ENCODE results near the gene PDCD7. TPM values are rescaled to one million over a fixed set of nuclear protein-coding genes. Genes with fewer than 3 reads are reported as not detected.
"Not testable (repeated sequence)": the region's sequence is repeated elsewhere in the genome, so short reads cannot be mapped to it uniquely, and the experiment has no call there.

The PDCD7 gene, protein sequence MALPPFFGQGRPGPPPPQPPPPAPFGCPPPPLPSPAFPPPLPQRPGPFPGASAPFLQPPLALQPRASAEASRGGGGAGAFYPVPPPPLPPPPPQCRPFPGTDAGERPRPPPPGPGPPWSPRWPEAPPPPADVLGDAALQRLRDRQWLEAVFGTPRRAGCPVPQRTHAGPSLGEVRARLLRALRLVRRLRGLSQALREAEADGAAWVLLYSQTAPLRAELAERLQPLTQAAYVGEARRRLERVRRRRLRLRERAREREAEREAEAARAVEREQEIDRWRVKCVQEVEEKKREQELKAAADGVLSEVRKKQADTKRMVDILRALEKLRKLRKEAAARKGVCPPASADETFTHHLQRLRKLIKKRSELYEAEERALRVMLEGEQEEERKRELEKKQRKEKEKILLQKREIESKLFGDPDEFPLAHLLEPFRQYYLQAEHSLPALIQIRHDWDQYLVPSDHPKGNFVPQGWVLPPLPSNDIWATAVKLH
- 17.9 TPM for total RNA-seq
- long read RNA-seq, transcript PDCD7-201 (5 exons, 2,851 nt): major isoform, 7 of 12 reads
- long read RNA-seq, partial matches to known transcripts: 5 of 12 reads
- long read RNA-seq, other reads (novel, unspliced or antisense): 0 of 12 reads

DNA sequence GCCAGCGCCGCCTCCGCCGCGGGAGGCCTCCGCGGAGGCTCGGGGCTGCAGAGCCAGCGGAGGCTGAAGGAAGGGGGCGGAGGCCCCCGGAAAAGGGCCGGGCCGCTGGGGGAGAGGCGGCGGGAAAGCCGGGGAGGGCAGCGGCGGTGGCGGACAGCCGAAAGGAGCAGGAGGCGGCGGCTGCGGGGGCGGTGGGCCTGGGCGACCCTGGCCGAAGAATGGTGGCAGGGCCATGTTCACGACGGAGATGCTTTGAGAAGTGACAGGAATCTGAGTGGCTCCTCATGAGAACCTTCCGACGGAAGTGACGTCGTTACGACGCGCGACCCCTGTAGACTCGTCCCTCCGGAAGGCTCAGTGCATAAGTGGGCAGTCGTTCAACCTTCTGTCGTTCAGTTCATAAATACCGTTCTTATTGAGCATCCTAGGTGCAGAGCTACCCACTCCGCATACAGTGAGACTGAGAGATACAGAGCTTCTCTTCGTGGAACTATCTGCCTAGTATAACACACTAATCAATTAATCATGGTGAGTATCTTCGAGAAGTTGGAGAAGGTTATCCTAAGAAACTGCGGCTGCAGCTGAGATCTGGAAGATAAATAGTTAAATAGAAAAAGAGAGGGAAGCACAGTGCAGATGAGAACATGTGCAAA is at the start of gene PDCD7:
Gene PDCD7, minus strand, starts transcription at position 261 of the 653 bp plus-strand sequence. Its CDS starts 27 bp downstream, at position 234.
- intact Hi-C loops (cut with DNase I): loop anchor here (10.0 kb wide), 1 partner anchor 51 kb away; the partner anchor contains the start of gene CLPX
- peak; percentile 94 for DNase-seq (ENCODE audit: missing footprints)
- peak; percentile 94 for ATAC-seq

DNA sequence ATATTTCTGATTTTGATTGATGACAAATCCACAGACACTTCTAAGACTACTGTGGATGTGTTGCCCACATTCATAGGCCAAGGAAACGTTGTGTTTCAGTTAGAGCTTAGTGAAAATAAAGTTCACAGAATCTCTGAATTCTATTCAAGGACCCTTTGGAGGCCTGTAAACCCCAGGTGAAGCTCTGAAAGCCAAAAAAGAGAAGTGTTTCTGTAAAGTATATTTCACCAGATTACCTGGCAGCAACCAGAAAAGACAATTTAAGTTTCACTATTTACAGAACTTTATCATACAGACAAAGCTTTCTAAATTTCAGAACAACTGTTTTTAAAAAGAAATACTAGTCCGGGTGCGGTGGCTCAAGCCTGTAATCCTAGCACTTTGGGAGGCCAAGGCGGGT is 48.9 kb upstream of the PDCD7 start:
- intact Hi-C loops (cut with DNase I): loop anchor here (10.0 kb wide), 1 partner anchor 48 kb away; the partner anchor contains the start of gene PDCD7
- ATAC-seq: no peak

DNA sequence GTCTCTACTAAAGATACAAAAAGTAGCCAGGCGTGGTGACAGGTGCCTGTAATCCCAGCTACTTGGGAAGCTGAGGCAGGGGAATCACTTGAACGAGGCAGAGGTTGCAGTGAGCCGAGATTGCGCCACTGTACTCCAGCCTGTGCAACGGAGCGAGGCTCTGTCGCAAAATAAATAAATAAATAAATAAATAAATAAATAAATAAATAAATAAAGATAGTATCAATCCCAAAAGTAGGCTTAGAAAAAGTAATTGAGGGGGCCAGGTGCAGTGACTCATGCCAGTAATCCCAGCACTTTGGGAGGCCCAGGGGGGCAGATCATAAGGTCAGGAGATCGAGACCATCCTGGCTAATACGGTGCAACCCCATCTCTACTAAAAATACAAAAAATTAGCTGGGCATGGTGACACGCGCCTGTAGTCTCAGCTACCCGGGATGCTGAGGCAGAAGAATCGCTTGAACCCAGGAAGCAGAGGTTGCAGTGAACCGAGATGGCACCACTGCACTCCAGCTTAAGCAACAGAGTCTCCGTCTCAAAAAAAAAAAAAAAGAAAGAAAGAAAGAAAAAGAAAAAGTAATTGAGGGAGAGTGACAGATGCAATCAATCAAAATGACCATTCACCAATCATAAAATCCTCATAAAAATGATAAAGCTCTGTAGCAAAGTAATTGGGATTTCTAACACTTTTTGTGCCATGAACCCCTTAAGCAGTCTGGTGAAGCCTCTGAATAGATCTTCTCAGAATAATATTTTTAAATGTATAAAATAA is 48.2 kb upstream of the PDCD7 start:
- DNase-seq (ENCODE audit: missing footprints); ATAC-seq: not testable (repeated sequence)
- intact Hi-C loops (cut with DNase I): loop anchor here (10.0 kb wide), 1 partner anchor 47 kb away; the partner anchor contains the start of gene PDCD7

More for the DNA sequence above, 48.9 kb upstream of the PDCD7 start:
- no peak for DNase-seq (ENCODE audit: missing footprints)

DNA sequence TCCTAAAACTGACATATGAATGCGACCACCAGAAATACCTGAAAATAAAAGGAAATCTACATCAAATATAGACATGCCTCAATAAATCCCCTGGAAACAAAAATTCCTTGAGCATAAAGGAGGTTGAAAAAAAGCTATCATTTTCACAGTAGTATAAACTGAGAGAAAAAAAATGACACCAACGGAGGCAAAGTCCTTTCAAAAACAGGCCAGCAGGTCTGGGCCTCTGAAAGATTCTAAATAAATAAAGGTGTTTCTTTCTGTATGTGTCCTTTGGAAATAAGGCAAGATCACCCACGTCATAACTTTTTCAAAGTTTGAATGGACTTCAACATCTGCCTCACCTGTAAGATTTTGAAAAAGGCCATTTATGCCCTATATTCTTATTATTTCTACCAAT is 46.6 kb upstream of the PDCD7 start:
- ATAC-seq: no peak
- intact Hi-C loops (cut with DNase I): loop anchor here (10.0 kb wide), 1 partner anchor 45 kb away; the partner anchor contains the start of gene PDCD7
- no peak for DNase-seq (ENCODE audit: missing footprints)

DNA sequence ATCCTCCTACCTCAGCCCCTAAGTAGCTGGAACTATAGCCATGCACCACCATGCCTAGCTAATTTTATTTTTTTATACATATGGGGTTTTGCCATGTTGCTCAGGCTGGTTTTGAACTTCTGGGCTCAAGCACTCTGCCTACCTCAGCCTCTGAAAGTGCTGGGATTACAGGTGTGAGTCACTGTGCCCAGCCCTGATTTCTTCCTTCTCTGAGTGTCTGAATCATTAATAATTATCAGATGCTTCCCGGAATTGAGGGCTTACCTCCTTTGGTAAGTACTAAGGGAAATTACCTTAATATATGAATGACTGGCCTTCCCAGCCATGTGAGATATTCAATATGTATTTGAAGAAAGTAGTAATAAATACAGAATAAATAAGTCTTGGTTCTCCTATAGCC is 44.3 kb upstream of the PDCD7 start:
- intact Hi-C loops (cut with DNase I): no loop called here
- no peak for DNase-seq (ENCODE audit: missing footprints)
- no peak for ATAC-seq

DNA sequence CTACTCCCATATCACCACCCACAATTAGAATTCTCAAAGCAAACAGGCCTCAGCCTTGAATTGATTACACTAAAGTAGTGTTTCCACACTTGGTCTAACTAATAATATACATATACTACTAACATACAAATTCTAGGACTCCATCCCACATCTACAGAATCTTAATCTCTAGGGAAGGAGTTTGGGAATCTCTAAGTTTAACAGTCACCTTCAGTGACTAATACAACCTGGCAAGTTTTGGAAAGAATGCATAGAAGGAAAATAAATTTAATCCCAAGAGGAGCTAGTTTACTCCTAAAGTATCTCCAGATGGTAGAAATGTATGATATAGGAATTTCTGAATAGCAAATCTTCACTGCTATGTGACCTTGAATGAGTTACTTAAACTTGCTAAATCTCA is 42.4 kb upstream of the PDCD7 start:
- ATAC-seq (no peak), DNase-seq (ENCODE audit: missing footprints) (no peak)
- intact Hi-C loops (cut with DNase I): no loop called here

DNA sequence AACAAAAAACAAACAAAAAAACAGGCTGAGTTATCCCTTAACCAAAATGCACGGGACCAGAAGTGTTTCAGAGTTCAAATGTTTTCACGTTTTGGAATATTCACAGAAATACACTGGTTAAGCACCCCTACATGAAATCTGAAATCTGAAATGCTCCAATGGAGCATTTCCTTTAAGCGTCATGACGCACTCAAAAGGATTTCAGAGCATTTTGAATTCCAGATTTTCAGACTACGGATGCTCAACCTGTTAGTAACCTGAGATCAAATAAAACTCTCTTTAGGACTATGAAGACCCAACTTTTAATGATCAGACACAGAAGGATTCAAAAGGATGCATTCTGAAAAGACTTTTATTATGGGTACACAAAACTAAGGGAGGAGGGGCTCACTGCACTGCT is 41.9 kb upstream of the PDCD7 start:
- ATAC-seq: no peak
- no peak for DNase-seq (ENCODE audit: missing footprints)
- intact Hi-C loops (cut with DNase I): no loop called here

DNA sequence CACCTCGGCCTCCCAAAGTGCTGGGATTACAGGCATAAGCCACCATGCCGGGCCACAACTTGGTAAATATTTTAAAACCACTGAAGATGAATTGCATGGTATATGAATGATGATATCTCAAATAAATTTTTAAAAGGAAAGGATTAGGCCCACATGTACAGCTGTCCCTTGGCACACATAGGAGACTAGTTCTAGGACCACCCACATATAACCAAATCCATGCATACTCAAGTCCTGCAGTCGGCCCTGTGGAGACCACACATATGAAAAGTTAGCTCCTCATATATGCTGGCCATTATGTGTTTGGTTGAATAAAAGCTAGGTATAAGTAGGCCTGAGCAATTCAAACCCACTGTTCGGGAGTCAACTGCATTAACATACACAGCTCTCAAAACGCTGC is 40.9 kb upstream of the PDCD7 start:
- DNase-seq (ENCODE audit: missing footprints) (no peak), ATAC-seq (no peak)
- intact Hi-C loops (cut with DNase I): no loop called here

DNA sequence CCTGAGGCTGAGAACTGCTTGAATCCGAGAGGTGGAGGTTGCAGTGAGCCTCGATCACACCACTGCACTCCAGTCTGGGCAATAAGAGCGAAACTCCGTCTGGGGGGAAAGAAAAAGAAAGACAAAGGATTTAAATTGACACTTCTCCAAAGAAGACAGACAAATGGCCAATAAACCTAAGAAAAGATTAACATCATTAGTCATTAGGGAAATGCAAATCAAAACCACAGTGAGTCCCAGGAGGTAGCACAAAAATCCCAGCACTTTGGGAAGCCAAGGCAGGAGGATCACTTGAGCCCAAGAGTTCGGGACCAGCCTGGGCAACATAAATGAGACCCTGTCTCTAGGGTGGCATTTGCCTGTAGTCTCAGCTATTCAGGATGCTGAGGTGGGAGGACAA is 38.9 kb upstream of the PDCD7 start:
- no peak for DNase-seq (ENCODE audit: missing footprints)
- ATAC-seq: no peak
- intact Hi-C loops (cut with DNase I): no loop called here

DNA sequence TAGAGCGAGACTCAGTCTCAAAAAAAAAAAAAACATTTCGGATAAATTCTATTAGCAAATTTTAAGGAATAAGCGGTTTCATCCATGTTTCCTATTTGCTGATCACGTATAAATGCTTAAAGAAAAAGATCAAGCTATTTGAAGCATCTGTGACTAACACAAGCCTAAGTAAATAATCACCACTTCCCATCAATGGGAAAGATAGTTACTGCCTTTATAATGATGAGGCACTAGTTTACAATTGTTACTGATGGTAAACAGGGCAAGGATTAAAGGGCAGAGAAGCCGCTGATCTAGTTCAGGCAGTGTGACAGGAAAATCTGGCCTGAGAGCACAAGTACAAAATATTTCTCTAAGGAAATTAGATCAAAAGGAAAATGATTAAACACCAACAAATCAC is 37.8 kb upstream of the PDCD7 start:
- DNase-seq (ENCODE audit: missing footprints) (no peak), ATAC-seq (no peak)
- intact Hi-C loops (cut with DNase I): no loop called here

DNA sequence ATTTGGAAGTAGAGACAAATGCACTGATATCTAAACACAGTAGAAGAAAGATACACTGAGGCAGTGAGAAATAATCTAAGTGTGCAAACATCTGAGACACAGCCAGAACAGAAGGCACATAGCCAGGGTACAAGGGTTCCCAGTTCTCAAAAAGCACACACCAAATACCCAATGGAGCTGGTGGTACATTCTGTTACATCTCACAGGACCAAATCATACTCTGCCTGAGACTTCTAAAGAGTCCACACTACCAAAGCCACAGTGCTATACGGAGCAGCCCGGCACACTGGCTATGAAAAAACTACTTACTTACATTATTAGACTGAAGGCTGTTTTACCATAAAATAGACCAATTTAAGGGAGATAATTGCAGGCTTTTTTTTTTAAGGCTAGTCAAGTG is 32.3 kb upstream of the PDCD7 start:
- DNase-seq (ENCODE audit: missing footprints) (no peak), ATAC-seq (no peak)
- intact Hi-C loops (cut with DNase I): no loop called here

DNA sequence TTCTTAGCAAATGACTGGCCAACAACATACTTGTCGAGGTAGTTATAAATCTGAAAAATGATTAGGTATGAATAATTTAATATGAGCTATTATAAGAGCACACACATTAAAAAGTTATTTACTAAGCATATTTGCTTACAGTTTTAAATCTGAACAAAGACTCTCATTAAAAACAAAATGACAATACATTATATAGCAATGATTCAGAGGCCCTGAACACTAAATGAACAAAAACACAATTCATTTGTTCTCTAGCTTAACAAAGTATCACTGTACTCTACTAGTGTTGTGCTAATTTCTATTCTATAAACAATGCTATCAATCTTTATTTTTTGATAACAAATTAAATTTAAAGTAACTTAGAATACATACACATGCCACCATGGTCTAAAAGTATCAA is 30.5 kb upstream of the PDCD7 start:
- DNase-seq (ENCODE audit: missing footprints) (no peak), ATAC-seq (no peak)
- intact Hi-C loops (cut with DNase I): no loop called here

DNA sequence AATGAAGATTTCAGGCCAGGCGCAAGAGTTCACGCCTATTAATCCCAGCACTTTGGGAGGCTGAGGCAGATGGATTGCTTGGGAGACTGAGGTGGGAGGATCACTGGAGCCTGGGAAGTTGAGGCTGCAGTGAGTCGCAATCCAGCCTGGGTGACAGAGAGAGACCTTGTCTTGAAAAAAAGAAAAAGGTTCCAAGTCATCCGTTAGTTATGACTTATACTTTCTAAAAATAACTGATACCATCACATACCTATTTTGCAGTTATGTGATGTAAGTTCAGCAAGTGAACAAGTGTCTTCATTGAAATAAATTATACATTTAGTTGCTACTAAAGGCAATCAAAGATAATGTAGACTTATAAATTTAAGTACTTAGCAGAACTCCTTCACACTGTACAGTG is 29.4 kb upstream of the PDCD7 start:
- DNase-seq (ENCODE audit: missing footprints): no peak
- ATAC-seq: no peak
- intact Hi-C loops (cut with DNase I): no loop called here

DNA sequence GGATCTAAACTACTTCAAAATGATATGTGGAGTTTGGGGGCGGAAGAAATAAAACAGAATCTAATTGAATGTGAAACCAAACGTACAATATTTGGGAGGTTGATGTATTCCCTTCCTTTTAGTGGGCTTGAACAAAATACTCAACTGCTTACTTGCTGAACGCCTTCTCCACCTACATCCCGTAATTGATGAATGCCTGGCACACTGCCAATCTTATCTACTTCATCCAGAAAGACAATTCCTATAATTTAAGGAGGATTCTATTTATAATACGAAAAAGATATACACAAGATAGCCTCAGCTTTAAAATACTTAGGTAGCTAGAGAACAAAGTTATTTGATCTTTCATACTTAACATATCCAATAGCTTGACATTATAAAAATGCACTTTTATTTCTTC is 23.1 kb upstream of the PDCD7 start:
- DNase-seq (ENCODE audit: missing footprints) (no peak), ATAC-seq (no peak)
- intact Hi-C loops (cut with DNase I): no loop called here

DNA sequence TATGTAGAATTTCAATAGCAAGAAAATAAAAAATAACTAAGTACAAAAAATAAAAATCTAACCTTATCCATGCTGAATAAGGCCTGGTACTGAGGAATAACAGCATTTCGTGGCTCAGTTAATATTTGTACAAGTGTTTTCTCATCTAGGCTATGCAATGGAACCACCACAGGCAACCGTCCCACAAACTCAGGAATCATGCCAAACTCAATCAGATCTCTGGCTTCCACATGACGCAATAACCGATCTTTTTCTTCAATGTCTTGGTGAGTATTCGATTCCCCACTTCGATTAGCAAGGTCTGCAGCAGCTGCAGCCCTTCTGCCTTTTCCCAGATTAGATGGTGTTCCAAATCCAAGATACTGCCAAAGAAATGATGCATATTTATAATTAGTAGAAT is 21.1 kb upstream of the PDCD7 start:
- ATAC-seq (no peak), DNase-seq (ENCODE audit: missing footprints) (no peak)

DNA sequence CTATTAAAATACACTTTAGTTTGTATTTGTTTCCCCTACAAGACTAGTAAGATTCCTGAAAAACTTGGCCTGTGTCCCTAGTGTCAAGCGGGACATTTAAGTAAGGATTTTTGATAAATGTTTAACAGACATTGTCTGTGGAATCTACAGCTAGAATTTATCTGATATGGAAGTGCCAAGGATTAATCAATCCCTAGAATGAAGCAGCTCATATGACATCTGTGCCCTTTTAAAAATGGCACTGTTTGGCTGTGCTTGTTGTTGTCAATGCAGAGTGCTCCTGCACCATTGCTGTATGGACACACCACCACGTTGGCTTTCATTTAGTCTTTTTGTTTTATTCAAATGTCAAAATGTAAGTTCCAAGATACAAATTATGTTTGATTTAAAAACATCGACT is 14.3 kb upstream of the PDCD7 start:
- intact Hi-C loops (cut with DNase I): no loop called here
- ATAC-seq (no peak), DNase-seq (ENCODE audit: missing footprints) (no peak)

More for the DNA sequence above, 21.1 kb upstream of the PDCD7 start:
- intact Hi-C loops (cut with DNase I): no loop called here

DNA sequence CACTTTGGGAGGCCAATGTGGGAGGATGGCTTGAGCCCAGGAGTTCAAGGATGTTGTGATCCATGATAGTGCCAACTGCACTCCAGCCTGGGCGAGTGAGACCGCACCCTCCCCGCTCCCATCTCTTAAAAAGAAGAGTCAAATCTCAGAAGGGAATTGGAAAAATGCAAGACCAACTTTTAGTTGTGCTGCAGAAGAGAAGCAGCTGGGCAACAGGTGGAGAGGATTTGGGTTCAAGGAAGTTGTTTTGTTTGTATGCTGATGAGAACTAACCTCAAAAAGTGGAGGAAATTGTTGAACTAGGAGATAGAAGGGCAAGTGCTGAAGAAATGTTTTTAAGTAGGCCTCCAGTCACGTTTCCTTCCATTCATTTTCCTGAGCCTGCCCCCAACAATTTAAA is 12.8 kb upstream of the PDCD7 start:
- ATAC-seq: no peak
- no peak for DNase-seq (ENCODE audit: missing footprints)
- intact Hi-C loops (cut with DNase I): no loop called here

DNA sequence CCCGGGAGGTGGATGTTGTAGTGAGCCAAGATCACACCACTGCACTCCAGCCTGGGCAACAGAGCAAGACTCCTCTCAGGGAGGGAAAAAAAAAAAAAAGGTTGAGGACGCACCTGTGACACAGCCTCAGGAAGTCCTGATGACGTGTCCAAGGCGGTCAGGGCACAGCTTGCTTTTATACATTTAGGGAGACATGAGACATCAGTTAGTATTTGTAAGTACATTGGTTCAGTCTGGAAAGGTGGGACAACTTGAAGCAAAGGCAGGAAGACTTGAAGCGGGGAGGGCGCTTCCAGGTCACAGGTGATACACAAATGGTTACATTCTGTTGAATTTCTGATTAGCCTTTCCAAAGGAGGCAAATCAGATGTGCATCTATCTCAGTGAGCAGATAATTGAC is 5.0 kb upstream of the PDCD7 start:
- not testable (repeated sequence) for ATAC-seq
- intact Hi-C loops (cut with DNase I): loop anchor here (10.0 kb wide), 1 partner anchor 46 kb away; the partner anchor contains the start of gene CLPX

DNA sequence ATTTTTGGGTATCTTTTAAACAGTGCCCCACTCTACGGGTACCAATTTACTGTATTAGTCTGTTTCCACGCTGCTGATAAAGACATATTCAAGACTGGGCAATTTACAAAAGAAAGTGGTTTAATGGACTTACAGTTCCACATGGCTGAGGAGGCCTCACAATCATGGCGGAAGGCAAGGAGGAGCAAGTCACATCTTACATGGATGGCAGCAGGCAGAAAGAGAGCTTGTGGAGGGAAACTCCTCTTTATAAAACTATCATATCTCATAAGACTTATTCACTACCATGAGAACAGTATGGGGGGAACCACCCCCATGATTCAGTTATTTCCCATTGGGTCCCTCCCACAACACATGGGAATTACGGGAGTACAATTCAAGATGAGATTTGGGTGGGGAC is 4.3 kb upstream of the PDCD7 start:
- not testable (repeated sequence) for ATAC-seq; DNase-seq (ENCODE audit: missing footprints)
- intact Hi-C loops (cut with DNase I): loop anchor here (10.0 kb wide), 1 partner anchor 47 kb away; the partner anchor contains the start of gene CLPX

More for the DNA sequence above, 5.0 kb upstream of the PDCD7 start:
- DNase-seq (ENCODE audit: missing footprints): not testable (repeated sequence)
